GM10266 (cell line): ENCODE data around the gene ZMAT1.

Experiments
- DNase-seq: peaks from one replicate; pipeline ENCODE4 v3.0.0; 2012; ENCODE audit errors: extremely low spot score
- TF ChIP-seq, protein P1 (sequence below): IDR thresholded peaks from 2 replicates; pipeline ENCODE4 v1.5.1; 2012; ENCODE audit warnings: mild to moderate bottlenecking, low read depth; ENCODE audit not compliant: control insufficient read depth, insufficient read depth; ENCODE audit errors: missing control alignments

Gene ZMAT1

DNA sequence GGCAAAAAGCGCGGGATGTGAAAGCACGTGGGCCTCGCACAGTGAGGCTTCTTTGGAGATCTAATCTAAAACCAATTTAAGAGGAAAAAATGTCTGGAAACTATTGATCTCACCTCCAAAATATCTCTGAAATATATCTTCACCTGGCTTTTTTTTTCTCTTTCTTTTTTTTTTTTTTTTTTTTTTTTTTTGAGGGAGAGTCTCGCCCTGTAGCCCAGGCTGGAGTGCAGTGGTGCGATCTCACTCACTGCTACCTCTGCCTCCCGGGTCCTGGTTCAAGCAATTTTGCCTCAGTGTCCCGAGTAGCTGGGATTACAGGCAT is 383 bp upstream of the ZMAT1 start:
- TF ChIP-seq, protein P1, sequence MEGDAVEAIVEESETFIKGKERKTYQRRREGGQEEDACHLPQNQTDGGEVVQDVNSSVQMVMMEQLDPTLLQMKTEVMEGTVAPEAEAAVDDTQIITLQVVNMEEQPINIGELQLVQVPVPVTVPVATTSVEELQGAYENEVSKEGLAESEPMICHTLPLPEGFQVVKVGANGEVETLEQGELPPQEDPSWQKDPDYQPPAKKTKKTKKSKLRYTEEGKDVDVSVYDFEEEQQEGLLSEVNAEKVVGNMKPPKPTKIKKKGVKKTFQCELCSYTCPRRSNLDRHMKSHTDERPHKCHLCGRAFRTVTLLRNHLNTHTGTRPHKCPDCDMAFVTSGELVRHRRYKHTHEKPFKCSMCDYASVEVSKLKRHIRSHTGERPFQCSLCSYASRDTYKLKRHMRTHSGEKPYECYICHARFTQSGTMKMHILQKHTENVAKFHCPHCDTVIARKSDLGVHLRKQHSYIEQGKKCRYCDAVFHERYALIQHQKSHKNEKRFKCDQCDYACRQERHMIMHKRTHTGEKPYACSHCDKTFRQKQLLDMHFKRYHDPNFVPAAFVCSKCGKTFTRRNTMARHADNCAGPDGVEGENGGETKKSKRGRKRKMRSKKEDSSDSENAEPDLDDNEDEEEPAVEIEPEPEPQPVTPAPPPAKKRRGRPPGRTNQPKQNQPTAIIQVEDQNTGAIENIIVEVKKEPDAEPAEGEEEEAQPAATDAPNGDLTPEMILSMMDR = no peak

GRCh38 chrX:101931136-101931487 is 715 bp downstream of the ZMAT1 start:
- DNase-seq = no peak
- TF ChIP-seq, protein P1 = no peak

More for the DNA sequence above, 383 bp upstream of the ZMAT1 start:
- no peak for DNase-seq

DNA sequence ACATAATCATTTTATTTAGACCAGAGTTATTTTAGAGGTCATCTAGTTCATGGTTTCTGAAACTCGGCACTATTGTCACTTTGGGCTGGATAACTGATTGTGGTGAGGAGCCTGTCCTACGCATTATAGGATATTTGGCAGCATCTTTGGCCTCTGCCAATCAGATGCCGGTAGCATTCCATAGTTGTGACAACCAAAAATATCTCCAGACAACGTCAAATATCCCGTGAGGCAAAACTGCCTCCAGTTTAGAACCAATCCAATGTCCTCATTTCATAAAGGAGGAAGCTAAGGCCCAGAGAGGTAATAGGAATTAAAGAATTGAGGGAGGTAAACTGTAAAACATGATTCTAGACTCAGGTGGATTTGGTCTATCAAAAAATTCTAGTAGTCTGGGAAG is 6.1 kb downstream of the ZMAT1 start:
- no peak for DNase-seq
- TF ChIP-seq, protein P1 = no peak

DNA sequence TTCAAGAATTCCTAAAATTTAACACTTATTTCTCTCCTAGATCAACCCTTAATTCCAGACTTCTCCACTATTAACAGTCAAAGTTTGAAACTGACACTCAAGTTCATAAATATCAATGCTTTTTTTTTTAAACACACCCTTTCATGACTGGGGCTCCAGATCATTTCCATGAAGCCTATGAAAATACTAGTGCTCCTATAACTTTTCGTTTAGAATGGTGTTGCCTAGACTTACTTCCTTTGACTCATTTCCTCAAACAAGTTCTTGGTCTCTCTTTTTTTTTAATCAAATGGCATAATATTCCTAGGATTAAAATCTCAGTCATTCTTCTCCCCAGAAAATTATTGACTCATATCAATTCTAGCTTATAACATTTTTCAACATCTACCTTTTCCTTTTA is 13.1 kb downstream of the ZMAT1 start:
- DNase-seq = no peak
- TF ChIP-seq, protein P1 = no peak

GRCh38 chrX:101906136-101906796 is 25.6 kb downstream of the ZMAT1 start:
- TF ChIP-seq, protein P1 = no peak
- DNase-seq = no peak

- no peak for DNase-seq
- TF ChIP-seq, protein P1 = no peak
Observed at GRCh38 chrX:101904996-101905395, 26.8 kb downstream of the ZMAT1 start.
